ENCODE measurements around the gene KDSR. TPM values are rescaled to one million over a fixed set of nuclear protein-coding genes. Genes with fewer than 3 reads are reported as not detected.

KDSR gene
- total and polyA plus RNA-seq, 9 of the 15 experiments (the other 6 are each of a cell fraction or from before 2014, with no cell fraction given): 4.0 to 24.7 (median 12.4) TPM

- no peak for TF ChIP-seq ETV6 (IDR thresholded peaks at IDR 0.05; ENCODE audit: borderline replicate concordance in 1 of 2, low read depth in 2 of 2, low read length in 1 of 2)
- TF ChIP-seq ETV6 (CRISPR knock-in tag; IDR thresholded peaks at IDR 0.05; ENCODE audit: borderline replicate concordance): no peak
- TF ChIP-seq CHCHD3 (CRISPR knock-in tag; IDR thresholded peaks at IDR 0.05): no peak
- TF ChIP-seq, protein P1, sequence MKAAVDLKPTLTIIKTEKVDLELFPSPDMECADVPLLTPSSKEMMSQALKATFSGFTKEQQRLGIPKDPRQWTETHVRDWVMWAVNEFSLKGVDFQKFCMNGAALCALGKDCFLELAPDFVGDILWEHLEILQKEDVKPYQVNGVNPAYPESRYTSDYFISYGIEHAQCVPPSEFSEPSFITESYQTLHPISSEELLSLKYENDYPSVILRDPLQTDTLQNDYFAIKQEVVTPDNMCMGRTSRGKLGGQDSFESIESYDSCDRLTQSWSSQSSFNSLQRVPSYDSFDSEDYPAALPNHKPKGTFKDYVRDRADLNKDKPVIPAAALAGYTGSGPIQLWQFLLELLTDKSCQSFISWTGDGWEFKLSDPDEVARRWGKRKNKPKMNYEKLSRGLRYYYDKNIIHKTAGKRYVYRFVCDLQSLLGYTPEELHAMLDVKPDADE (conservative IDR thresholded peaks at IDR 0.05; ENCODE audit: control insufficient read depth, low read depth, low read length): no peak
- TF ChIP-seq ZNF584 (CRISPR knock-in tag; IDR thresholded peaks at IDR 0.05; ENCODE audit: low read depth): no peak
- no peak for TF ChIP-seq EHMT2 (IDR thresholded peaks at IDR 0.05)
- no peak for TF ChIP-seq KLF1 (tag; IDR thresholded peaks at IDR 0.05)
- no peak for TF ChIP-seq TBL1XR1 (IDR thresholded peaks at IDR 0.05; ENCODE audit: low read length in 2 of 2)
- TF ChIP-seq, protein P2, sequence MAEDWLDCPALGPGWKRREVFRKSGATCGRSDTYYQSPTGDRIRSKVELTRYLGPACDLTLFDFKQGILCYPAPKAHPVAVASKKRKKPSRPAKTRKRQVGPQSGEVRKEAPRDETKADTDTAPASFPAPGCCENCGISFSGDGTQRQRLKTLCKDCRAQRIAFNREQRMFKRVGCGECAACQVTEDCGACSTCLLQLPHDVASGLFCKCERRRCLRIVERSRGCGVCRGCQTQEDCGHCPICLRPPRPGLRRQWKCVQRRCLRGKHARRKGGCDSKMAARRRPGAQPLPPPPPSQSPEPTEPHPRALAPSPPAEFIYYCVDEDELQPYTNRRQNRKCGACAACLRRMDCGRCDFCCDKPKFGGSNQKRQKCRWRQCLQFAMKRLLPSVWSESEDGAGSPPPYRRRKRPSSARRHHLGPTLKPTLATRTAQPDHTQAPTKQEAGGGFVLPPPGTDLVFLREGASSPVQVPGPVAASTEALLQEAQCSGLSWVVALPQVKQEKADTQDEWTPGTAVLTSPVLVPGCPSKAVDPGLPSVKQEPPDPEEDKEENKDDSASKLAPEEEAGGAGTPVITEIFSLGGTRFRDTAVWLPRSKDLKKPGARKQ (CRISPR knock-in tag; IDR thresholded peaks at IDR 0.05): no peak
- no peak for TF ChIP-seq NEUROD1 (IDR thresholded peaks at IDR 0.05; ENCODE audit: borderline replicate concordance, low read depth, low read length, partially characterized antibody)
- no peak for TF ChIP-seq XRCC4 (IDR thresholded peaks at IDR 0.05; ENCODE audit: extremely low read depth, insufficient read depth, insufficient read length)
- TF ChIP-seq ZNF717 (CRISPR knock-in tag; IDR thresholded peaks at IDR 0.05): no peak
- no peak for TF ChIP-seq TSC22D4 (tag; IDR thresholded peaks at IDR 0.05)
- no peak for TF ChIP-seq NFE2 (IDR thresholded peaks at IDR 0.05; ENCODE audit: low read depth)
Measured at GRCh38 chr18:63302636-63303405, 64.2 kb downstream of the KDSR start (continued).
